ENCODE measurements around the gene EFCAB14. TPM values are rescaled to one million over a fixed set of nuclear protein-coding genes. Genes with fewer than 3 reads are reported as not detected.

The EFCAB14 gene
- total and polyA plus RNA-seq, 9 of the 15 experiments (the other 6 are each of a cell fraction or from before 2014, with no cell fraction given): 7.3 to 49.0 (median 37.3) TPM

DNA sequence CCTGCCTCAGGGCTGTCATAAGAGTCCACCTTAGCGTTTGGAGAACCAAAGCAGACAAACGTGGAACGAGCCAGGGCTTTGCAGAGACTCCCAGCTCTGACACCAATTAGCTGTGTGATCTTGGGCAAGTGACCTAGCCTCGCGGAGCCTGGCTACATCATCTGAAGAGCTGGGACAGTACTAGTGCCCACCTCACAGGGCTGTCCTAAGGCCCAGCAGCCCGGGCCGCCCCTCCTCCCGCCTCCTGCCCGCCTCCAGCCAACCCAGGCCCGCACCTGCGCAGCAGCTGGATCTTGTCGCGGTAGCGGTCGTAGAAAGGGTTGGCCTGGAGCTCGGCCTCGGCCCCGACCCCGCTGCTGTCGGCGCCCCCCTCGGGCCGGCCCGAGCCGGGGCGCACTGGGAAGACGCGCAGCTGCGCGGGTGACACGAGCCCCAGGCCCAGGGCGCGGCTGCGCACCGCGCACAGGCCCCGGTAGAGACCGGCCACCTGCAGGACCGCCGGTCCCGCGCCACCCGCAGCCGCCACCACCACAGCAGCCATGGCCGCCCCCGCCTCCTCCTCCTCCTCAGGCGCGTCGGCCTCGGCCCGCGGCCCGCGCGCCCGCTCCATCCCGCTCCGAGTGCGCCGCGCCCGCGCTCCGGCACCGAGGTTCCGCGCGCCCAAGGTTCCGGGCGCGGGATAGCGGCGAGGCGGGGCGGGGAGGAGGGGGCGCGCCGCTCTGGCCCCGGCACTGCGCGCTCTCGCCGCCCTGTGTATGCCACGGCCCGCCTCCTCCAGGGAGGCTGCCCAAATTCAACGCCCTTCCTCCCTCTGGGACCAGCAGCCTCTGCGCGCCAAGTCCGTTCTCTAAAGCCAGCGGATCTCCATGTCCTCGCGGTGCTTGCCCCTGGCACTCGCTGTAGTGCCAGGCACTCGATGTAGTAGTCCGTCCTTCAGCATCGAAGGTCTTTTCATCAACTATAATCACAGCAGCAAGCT lies 50.8 kb downstream of the EFCAB14 start, which contains the start of gene ATPAF1 (continued):
- TF ChIP-seq COPS2 (conservative IDR thresholded peaks at IDR 0.05) (no peak), CBX1 (IDR thresholded peaks at IDR 0.05; ENCODE audit: low read depth) (no peak), CBFA2T3 (IDR thresholded peaks at IDR 0.05) (no peak), TAF1 (IDR thresholded peaks at IDR 0.05; ENCODE audit: control insufficient read depth, extremely low read depth, insufficient read depth, low read length, severe bottlenecking) (peak; percentile 72), ZFP36 (IDR thresholded peaks at IDR 0.05; ENCODE audit: low read depth, low read length, partially characterized antibody) (peak; percentile 85), LARP7 (IDR thresholded peaks at IDR 0.05) (no peak), BRCA1 (IDR thresholded peaks at IDR 0.05) (no peak), BRCA1 (CRISPR knock-in tag; IDR thresholded peaks at IDR 0.05) (no peak), NFIX (CRISPR knock-in tag; IDR thresholded peaks at IDR 0.05; ENCODE audit: low read depth) (no peak), ZNF408 (CRISPR knock-in tag; IDR thresholded peaks at IDR 0.05; ENCODE audit: low read depth) (no peak), GABPA (tag; conservative IDR thresholded peaks at IDR 0.05; ENCODE audit: low read depth) (peak; percentile 79), BCOR (IDR thresholded peaks at IDR 0.05) (0 out of 2 replicates have a peak, but pooled peaks have one; percentile 12), CEBPG (CRISPR knock-in tag; IDR thresholded peaks at IDR 0.05) (no peak), CEBPG (tag; conservative IDR thresholded peaks at IDR 0.05 in 1 of 2, IDR thresholded peaks at IDR 0.05 in 1 of 2) (no peak), CREM (IDR thresholded peaks at IDR 0.05; ENCODE audit: low read depth) (peak; percentile 48; the same call in 1 of the 2 replicates), ZFX (CRISPR knock-in tag; IDR thresholded peaks at IDR 0.05) (peak; percentile 49), SRF (CRISPR knock-in tag; IDR thresholded peaks at IDR 0.05) (peak in 1 of 2 experiments; percentile 57; a peak in 1 of 4 replicates), RBBP5 (IDR thresholded peaks at IDR 0.05; ENCODE audit: borderline replicate concordance, insufficient read depth, low read length, poor library complexity, severe bottlenecking) (peak; percentile 81), MYC (IDR thresholded peaks at IDR 0.05; ENCODE audit: low read depth, low read length) (peak; percentile 67), MYC (CRISPR knock-in tag; IDR thresholded peaks at IDR 0.05; ENCODE audit: borderline replicate concordance, low read depth) (no peak), NR2C2 (CRISPR knock-in tag; IDR thresholded peaks at IDR 0.05) (no peak), NR2C2 (tag; IDR thresholded peaks at IDR 0.05) (no peak), SP1 (CRISPR knock-in tag; IDR thresholded peaks at IDR 0.05) (no peak), CREB3 (tag; conservative IDR thresholded peaks at IDR 0.05; ENCODE audit: low read depth) (no peak)
- TF ChIP-seq, protein P1, sequence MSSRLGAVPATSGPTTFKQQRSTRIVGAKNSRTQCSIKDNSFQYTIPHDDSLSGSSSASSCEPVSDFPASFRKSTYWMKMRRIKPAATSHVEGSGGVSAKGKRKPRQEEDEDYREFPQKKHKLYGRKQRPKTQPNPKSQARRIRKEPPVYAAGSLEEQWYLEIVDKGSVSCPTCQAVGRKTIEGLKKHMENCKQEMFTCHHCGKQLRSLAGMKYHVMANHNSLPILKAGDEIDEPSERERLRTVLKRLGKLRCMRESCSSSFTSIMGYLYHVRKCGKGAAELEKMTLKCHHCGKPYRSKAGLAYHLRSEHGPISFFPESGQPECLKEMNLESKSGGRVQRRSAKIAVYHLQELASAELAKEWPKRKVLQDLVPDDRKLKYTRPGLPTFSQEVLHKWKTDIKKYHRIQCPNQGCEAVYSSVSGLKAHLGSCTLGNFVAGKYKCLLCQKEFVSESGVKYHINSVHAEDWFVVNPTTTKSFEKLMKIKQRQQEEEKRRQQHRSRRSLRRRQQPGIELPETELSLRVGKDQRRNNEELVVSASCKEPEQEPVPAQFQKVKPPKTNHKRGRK (tag; IDR thresholded peaks at IDR 0.05): no peak

All from K562 (cell line).